NCI-H345 treated with DMSO at 0.1 percent for 48 hours (cell line): ENCODE data around the gene TENM4.

Experiments used
- DNase-seq: peaks from one replicate; lab custom pipeline; 2025; ENCODE audit not compliant: unreplicated experiment; lab: John Stamatoyannopoulos, UW

TENM4 gene

GRCh38 chr11:79040348-79040747 lies 400.5 kb downstream of the TENM4 start:
- DNase-seq, result no peak

GRCh38 chr11:79039122-79039521 lies 401.7 kb downstream of the TENM4 start:
- no peak for DNase-seq

- DNase-seq, result no peak
Measured at GRCh38 chr11:79035881-79036280, 404.9 kb downstream of the TENM4 start.

GRCh38 chr11:79033833-79034232 lies 407.0 kb downstream of the TENM4 start:
- DNase-seq, result no peak

GRCh38 chr11:79030448-79030847 lies 410.4 kb downstream of the TENM4 start:
- no peak for DNase-seq

GRCh38 chr11:79028225-79028624 lies 412.6 kb downstream of the TENM4 start:
- DNase-seq, result no peak

- DNase-seq, result no peak
Measured at GRCh38 chr11:79026803-79027445, 413.9 kb downstream of the TENM4 start.

- no peak for DNase-seq
Measured at GRCh38 chr11:79025622-79026021, 415.2 kb downstream of the TENM4 start.

GRCh38 chr11:79025097-79025496 lies 415.7 kb downstream of the TENM4 start:
- no peak for DNase-seq

GRCh38 chr11:79022265-79022664 lies 418.6 kb downstream of the TENM4 start:
- no peak for DNase-seq

GRCh38 chr11:79021601-79022000 lies 419.2 kb downstream of the TENM4 start:
- DNase-seq, result no peak

GRCh38 chr11:79019975-79020374 lies 420.9 kb downstream of the TENM4 start:
- no peak for DNase-seq

GRCh38 chr11:79019277-79019676 lies 421.6 kb downstream of the TENM4 start:
- DNase-seq, result no peak

- no peak for DNase-seq
Measured at GRCh38 chr11:79018371-79018849, 422.4 kb downstream of the TENM4 start.

- DNase-seq, result no peak
Measured at GRCh38 chr11:79017811-79018210, 423.0 kb downstream of the TENM4 start.

- no peak for DNase-seq
Measured at GRCh38 chr11:79013509-79013908, 427.3 kb downstream of the TENM4 start.

GRCh38 chr11:79011357-79011756 lies 429.5 kb downstream of the TENM4 start:
- DNase-seq, result no peak

GRCh38 chr11:79007771-79008402 lies 432.9 kb downstream of the TENM4 start:
- no peak for DNase-seq

GRCh38 chr11:79006854-79007253 lies 434.0 kb downstream of the TENM4 start:
- no peak for DNase-seq

- no peak for DNase-seq
Measured at GRCh38 chr11:78996007-78996406, 444.8 kb downstream of the TENM4 start.

- DNase-seq, result no peak
Measured at GRCh38 chr11:78995171-78995570, 445.7 kb downstream of the TENM4 start.

GRCh38 chr11:78993802-78994430 lies 446.9 kb downstream of the TENM4 start:
- no peak for DNase-seq
